ENCODE measurements around the gene TMC8. TPM values are rescaled to one million over a fixed set of nuclear protein-coding genes. Genes with fewer than 3 reads are reported as not detected.

TMC8 gene
- total and polyA plus RNA-seq, 4 donors: 1.3 to 14.5 (median 5.0) TPM

DNA sequence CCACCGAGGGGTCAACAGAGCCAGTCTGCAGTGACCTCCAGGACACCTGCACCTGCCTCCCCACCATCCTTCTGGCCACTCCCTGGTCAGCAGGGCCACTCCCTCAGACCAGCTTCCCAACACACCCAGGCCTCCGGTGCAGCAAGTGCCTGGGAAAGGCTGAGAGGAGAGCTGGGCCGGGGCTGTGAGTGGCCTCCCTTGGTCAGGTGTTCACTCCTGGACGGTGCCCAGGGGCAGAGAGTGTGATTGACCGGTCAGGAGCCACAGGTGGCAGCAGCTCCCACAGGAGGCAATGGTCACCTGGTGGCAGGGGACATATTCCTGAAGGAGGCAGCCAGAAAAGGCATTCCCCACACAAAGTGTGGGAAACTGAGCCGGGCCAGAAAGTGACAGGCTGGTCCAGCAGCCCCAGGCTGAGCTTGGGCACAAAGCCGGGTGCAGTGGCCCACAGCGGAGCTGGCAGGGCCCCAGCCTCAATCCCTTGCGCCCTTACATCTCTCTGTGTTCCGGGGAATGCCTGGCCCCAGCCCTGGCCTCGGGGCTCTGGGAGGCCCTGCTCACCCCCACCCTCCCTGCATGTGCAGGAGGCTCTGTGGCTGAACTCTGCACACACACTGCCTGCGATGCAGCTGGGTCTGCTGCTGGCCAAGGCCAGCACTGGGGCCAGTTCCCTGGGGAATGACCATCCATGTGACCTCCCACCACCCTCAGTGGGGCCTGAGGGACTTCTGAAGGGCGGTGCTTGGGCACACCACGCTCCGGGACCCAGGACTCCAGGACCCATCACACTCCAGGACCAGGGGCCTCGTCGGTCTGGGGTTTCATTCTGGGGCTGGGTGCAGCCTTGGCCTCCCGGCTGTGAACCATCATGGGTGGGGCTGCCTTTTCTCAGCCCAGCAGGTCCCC is 14.4 kb downstream of the TMC8 start:
- Histone ChIP-seq H3K4me1 (ENCODE audit: control insufficient read depth in 4 of 4, insufficient read depth in 4 of 4, low read length in 3 of 4) (peaks cover 6 to 22% (median 15%) of the 10 kb centered on the region in 4 donors), H3K9ac (ENCODE audit: low read depth in 1 of 2, low read length in 2 of 2) (no peak overlapping the region), H3K27me3 (ENCODE audit: control insufficient read depth in 4 of 4, insufficient read depth in 4 of 4, low read length in 3 of 4) (no peaks in the 10 kb centered on the region), H3K27ac (ENCODE audit: low read depth in 1 of 2, low read length in 2 of 2) (peak overlapping the region in 1 of 2 donors; percentile 59), H3K9me3 (ENCODE audit: control insufficient read depth in 4 of 4, low read length in 3 of 4) (no peaks in the 10 kb centered on the region), H3K36me3 (ENCODE audit: control insufficient read depth in 4 of 4, insufficient read depth in 3 of 4, low read depth in 1 of 4, low read length in 3 of 4) (no peaks in the 10 kb centered on the region), H3K4me3 (ENCODE audit: low read depth in 1 of 3, low read length in 3 of 3) (no peak overlapping the region)
- TF ChIP-seq NR2F2 (IDR thresholded peaks at IDR 0.05) (peak; percentile 71), EGR1 (IDR thresholded peaks at IDR 0.05; ENCODE audit: low read depth in 2 of 2) (no peak), YY1 (IDR thresholded peaks at IDR 0.05) (no peak), FOXA1 (IDR thresholded peaks at IDR 0.05) (no peak), REST (IDR thresholded peaks at IDR 0.05) (no peak)
- TF ChIP-seq, protein P1, sequence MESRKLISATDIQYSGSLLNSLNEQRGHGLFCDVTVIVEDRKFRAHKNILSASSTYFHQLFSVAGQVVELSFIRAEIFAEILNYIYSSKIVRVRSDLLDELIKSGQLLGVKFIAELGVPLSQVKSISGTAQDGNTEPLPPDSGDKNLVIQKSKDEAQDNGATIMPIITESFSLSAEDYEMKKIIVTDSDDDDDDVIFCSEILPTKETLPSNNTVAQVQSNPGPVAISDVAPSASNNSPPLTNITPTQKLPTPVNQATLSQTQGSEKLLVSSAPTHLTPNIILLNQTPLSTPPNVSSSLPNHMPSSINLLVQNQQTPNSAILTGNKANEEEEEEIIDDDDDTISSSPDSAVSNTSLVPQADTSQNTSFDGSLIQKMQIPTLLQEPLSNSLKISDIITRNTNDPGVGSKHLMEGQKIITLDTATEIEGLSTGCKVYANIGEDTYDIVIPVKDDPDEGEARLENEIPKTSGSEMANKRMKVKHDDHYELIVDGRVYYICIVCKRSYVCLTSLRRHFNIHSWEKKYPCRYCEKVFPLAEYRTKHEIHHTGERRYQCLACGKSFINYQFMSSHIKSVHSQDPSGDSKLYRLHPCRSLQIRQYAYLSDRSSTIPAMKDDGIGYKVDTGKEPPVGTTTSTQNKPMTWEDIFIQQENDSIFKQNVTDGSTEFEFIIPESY (IDR thresholded peaks at IDR 0.05): no peak
- WGBS: 58% methylated on average over 18 of the region's 18 CpGs
- peak; percentile 48 for DNase-seq (ENCODE audit: low spot score)

GRCh38 chr17:78146471-78146869 is 15.9 kb downstream of the TMC8 start:
- no peaks in the 10 kb centered on the region for H3K9me3 ChIP-seq (ENCODE audit: control insufficient read depth in 4 of 4, low read length in 3 of 4)
- peaks cover 4 to 23% (median 16%) of the 10 kb centered on the region in 4 donors for H3K4me1 ChIP-seq (ENCODE audit: control insufficient read depth in 4 of 4, insufficient read depth in 4 of 4, low read length in 3 of 4)
- no peaks in the 10 kb centered on the region for H3K27me3 ChIP-seq (ENCODE audit: control insufficient read depth in 4 of 4, insufficient read depth in 4 of 4, low read length in 3 of 4)
- no peak overlapping the region for H3K4me3 ChIP-seq (ENCODE audit: low read depth in 1 of 3, low read length in 3 of 3)
- WGBS: 96% methylated on average over 7 of the region's 7 CpGs
- no peak overlapping the region for H3K27ac ChIP-seq (ENCODE audit: low read depth in 1 of 2, low read length in 2 of 2)
- peak; percentile 48 for DNase-seq (ENCODE audit: low spot score)
- no peaks in the 10 kb centered on the region for H3K36me3 ChIP-seq (ENCODE audit: control insufficient read depth in 4 of 4, insufficient read depth in 3 of 4, low read depth in 1 of 4, low read length in 3 of 4)
- no peak for TF ChIP-seq GABPA (IDR thresholded peaks at IDR 0.05 in 1 of 2, conservative IDR thresholded peaks at IDR 0.05 in 1 of 2)
- TF ChIP-seq YY1 (IDR thresholded peaks at IDR 0.05): no peak
- TF ChIP-seq, protein P2, sequence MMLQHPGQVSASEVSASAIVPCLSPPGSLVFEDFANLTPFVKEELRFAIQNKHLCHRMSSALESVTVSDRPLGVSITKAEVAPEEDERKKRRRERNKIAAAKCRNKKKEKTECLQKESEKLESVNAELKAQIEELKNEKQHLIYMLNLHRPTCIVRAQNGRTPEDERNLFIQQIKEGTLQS (IDR thresholded peaks at IDR 0.05): no peak
- no peak for TF ChIP-seq REST (IDR thresholded peaks at IDR 0.05)
- no peak for TF ChIP-seq FOXA1 (IDR thresholded peaks at IDR 0.05)
- no peak overlapping the region for H3K9ac ChIP-seq (ENCODE audit: low read depth in 1 of 2, low read length in 2 of 2)

All from liver (tissue), 9 donors.